HG03064 (cell line): Measurements from ENCODE around the gene TMEM123.
"Not testable (repeated sequence)": the region's sequence is repeated elsewhere in the genome, so short reads cannot be mapped to it uniquely, and the experiment has no call there.

Experiments
- ATAC-seq: cut with Tn5 transposase; IDR thresholded peaks from one replicate; pipeline ENCODE4 v1.9.1; 2021; ENCODE audit warnings: low read depth; ENCODE audit not compliant: unreplicated experiment

TMEM123 gene

GRCh38 chr11:102451041-102451680 lies 1.4 kb downstream of the TMEM123 start:
- ATAC-seq, result no peak

GRCh38 chr11:102449651-102450570 lies 2.7 kb downstream of the TMEM123 start:
- no peak for ATAC-seq

- no peak for ATAC-seq
Measured at GRCh38 chr11:102448869-102449224, 3.7 kb downstream of the TMEM123 start.

- no peak for ATAC-seq
Measured at GRCh38 chr11:102447941-102448868, 4.4 kb downstream of the TMEM123 start.

- ATAC-seq, result no peak
Measured at GRCh38 chr11:102447193-102447592, 5.4 kb downstream of the TMEM123 start.

GRCh38 chr11:102446606-102447005 lies 6.0 kb downstream of the TMEM123 start:
- no peak for ATAC-seq

- ATAC-seq, result not testable (repeated sequence)
Measured at GRCh38 chr11:102444693-102445092, 7.9 kb downstream of the TMEM123 start.

GRCh38 chr11:102444142-102444541 lies 8.4 kb downstream of the TMEM123 start:
- not testable (repeated sequence) for ATAC-seq

- ATAC-seq, result not testable (repeated sequence)
Measured at GRCh38 chr11:102439063-102439363, 13.6 kb downstream of the TMEM123 start.

GRCh38 chr11:102438311-102439062 lies 14.1 kb downstream of the TMEM123 start:
- ATAC-seq, result no peak

- ATAC-seq, result no peak
Measured at GRCh38 chr11:102437727-102438126, 14.8 kb downstream of the TMEM123 start.

GRCh38 chr11:102436976-102437375 lies 15.6 kb downstream of the TMEM123 start:
- ATAC-seq, result no peak

- ATAC-seq, result no peak
Measured at GRCh38 chr11:102436561-102436960, 16.0 kb downstream of the TMEM123 start.

- no peak for ATAC-seq
Measured at GRCh38 chr11:102435688-102436087, 16.9 kb downstream of the TMEM123 start.

- not testable (repeated sequence) for ATAC-seq
Measured at GRCh38 chr11:102433571-102433970, 19.0 kb downstream of the TMEM123 start.

- ATAC-seq, result not testable (repeated sequence)
Measured at GRCh38 chr11:102432560-102432959, 20.0 kb downstream of the TMEM123 start.

GRCh38 chr11:102431404-102431803 lies 21.2 kb downstream of the TMEM123 start:
- ATAC-seq, result no peak

GRCh38 chr11:102430158-102430836 lies 22.3 kb downstream of the TMEM123 start:
- ATAC-seq, result peak; percentile 94

- no peak for ATAC-seq
Measured at GRCh38 chr11:102429691-102430090, 22.9 kb downstream of the TMEM123 start.

- ATAC-seq, result no peak
Measured at GRCh38 chr11:102429226-102429625, 23.3 kb downstream of the TMEM123 start.
